HG03039 (cell line): ENCODE results near the gene EPAS1.

ENCODE experiments used
- ATAC-seq: cut with Tn5 transposase; IDR thresholded peaks from one replicate; pipeline ENCODE4 v1.9.1; 2021; ENCODE audit warnings: mild to moderate bottlenecking, moderate library complexity; ENCODE audit not compliant: unreplicated experiment

Gene EPAS1

DNA sequence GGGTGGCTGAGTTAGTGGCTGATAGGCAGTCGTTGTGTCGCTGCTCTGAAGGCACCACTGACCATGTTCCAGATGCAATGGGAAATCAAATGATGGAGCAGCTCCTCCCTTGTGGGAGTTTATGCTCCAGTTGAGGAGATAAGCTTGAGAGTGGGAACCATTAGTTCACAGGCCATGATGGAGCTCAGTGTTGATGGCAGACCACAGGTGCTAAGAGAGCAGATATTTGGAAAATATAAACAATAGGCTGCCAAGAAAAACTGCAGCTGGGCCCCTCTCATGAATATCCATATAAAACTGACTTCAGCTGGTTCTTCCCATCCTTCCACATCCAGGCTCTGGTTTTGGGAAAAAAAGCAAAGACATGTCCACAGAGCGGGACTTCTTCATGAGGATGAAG, 63.1 kb downstream of the EPAS1 start:
- ATAC-seq: no peak

DNA sequence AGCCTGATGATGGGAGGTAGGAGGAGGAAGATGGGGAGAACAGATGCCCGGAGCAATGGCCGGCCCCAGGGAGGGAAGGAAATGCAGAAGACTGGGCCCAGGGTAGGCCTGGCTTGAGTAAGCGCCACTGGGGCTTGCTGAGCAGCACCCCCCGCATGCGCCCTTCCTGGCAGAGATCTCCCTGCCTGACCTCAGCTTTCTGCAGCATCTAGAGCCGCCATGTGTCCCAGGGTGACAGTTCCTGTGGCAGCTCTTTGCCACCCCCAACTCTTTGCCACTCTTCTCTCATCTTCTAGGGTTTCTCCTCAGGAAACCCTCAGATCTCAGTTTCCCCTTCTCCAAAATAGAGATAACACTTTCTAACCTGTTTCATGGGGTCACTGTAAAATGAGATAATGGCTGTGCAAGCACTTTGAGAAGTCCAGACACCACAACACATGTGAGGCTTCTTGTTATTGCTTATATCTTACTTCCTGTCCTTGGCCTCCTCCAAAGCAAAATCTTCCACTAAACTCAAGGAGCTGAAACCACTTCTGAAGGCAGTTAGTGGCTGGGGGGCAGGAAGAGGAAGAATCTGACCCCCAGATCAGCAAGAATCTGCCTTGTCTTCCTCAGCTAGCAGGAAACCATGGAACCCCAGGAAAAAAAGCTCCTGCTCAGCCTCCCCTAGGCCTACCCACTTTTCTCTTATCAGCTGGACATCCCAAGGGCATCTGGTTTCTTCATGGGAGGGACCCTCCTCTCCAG, 64.9 kb downstream of the EPAS1 start:
- no peak for ATAC-seq

DNA sequence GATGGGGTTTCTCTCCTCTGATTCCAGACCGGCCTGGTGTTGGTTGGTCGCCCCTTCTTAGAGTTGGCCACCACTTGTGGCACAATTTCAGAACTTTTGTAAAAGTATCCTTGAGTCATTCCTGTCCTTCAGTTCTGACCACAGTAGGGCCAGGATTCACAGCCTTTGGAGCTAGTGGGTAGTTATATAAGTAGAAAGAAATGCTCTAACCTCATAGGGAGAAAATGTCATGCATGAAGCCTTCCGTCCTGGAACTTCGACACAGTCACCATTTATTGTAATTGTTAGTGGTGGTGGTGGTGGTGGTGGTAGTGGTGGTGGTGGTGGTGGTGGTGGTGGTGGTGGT, 65.4 kb downstream of the EPAS1 start:
- ATAC-seq: no peak

DNA sequence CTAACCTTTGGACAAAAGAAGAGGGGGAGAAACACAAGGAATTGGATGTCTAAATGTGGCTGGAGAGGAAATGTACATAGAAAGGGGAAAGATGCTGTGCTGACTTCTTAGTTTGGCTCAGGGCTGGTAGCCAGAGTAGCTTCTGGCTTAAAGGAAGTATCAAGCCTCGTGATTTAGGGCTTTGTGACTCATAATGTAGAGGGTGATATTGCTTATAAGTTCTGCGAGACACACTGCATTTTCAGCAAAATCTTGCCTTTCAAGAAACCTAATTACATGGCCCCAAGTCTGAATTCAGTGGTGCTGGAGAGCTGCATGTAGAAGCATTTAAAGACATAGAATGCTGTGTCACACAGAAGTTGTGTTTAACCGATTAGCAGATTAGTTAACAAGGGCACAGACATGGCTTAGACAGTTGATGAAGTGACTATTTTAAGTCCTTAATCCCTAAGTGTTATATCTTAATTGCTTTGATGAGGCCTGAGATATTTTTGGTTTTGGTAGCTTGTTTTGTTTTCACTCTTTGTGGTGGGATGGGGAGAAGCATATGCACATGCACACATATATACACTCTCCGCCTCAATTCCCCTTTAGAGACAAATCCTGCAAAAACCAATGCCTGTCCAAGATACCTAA, 66.4 kb downstream of the EPAS1 start:
- ATAC-seq: no peak

DNA sequence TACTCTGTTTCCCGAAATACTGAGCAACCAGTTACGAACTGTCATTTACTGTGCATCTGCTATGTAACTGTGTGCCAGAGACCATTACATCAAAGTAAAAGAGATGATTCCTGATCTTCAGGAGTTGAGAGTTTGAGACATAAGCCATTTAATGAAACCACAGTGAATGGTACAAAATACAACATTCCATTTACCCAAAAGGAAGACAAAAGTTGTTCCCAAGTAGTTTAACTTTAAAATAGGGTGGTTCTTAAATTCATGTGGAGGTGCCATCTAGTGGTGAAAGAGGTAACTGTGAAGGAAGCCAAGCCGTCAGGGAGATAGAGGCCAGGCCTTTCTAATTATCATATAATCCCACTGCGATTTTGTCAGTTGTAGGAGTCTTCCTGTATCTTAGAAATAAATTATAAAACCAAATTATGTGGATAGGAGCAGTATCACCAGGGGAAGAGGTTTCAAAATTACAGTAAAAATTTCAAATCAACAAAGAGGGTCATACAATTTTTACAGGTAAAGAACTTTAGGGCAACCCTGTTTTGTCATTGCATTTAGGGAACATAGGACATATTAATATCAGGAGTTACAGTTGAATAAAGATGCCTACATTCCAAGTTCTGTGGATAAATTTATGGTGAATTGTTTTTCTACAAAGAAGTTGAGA, 67.7 kb downstream of the EPAS1 start:
- ATAC-seq: no peak

DNA sequence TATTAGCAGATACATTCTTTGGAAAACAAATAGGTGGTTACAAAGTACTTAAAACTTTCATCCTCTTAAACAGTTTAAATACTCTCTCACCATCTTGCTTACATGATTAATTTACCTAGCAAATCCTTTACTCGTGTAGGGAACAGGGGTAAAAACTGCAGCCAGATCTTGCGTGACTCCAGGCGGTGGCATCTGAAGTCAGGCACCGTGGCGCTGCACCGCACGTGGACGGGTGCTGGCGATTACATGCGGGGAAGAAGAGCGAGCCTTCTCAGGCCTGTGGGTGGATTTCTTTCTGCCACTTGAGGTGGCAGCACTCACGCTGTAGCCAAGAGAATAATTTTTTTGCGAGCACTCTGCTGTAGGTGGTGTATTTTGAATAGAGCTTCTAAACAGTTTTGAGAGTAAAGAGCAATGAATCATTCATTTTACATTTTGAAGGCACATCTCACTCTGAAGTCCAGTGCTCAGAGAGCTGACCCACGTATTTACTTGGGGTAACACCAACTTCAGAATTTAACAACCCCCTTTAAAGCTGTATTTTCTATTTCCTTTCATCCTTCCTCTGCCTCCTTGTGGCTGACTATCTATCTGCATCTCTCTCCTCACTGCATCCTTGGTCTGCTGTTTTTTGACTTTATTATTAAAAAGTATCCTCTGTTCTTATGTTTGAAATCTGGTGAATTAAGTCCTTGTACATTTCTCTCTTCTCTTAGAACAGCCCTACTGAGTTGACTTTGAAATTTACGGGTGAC, 68.9 kb downstream of the EPAS1 start:
- no peak for ATAC-seq

DNA sequence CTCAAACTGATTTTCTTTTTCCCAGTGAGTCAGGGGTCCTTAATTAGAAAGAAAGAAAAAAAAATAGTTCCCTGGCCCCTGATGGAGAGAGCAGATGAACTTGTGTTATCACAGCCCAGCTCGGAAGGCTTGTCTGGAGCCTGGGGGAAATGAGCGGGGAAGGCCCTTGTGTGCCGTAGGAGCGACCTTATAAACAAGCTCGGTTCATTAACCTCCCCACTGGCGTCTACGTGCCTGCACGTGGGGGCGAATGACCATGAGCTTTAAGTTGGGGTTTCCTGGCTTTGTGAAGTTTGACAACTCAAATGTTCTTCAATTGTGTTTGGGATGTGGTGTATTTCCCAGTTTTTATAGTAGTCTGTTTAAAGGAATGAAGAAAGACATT, 69.5 kb downstream of the EPAS1 start:
- ATAC-seq: no peak

DNA sequence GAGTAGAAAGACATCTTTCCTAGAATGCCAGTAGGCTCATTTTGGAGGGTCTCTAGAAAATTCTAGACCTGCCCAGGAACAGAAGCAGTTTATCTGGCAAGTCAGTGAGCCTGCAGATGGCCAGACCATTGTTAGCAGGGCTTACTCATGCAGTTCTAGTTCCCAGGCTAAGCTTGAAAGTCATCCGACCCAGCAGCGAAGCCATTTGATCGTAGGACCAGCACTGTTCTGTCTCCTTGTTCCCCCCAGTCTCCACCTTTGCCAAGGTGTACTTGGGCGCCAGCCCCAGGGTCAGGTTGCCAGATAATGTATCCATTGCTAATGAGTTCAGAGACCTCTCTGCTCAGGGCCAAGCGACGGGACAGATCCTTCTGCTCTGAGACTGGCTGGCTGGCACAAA, 70.1 kb downstream of the EPAS1 start:
- ATAC-seq: no peak

DNA sequence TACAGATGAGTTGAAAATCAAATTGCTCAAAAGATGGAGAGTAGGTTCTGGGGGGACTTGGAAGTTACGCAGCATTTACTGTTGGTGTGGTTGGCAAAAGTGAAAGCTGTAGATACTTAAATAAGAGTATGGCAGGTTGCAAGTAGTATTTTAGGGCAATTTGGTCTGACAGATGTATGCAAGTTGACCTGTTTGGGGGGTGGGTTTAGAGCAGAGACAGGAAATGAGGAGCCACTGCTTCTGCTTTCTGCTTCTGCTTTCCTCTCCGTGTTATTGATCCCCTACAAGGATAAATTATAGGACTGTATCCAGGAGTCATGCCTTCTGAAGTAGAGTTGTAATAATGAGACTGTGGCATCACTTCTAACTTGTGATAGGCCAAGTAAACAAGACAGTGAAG, 71.2 kb downstream of the EPAS1 start:
- no peak for ATAC-seq

DNA sequence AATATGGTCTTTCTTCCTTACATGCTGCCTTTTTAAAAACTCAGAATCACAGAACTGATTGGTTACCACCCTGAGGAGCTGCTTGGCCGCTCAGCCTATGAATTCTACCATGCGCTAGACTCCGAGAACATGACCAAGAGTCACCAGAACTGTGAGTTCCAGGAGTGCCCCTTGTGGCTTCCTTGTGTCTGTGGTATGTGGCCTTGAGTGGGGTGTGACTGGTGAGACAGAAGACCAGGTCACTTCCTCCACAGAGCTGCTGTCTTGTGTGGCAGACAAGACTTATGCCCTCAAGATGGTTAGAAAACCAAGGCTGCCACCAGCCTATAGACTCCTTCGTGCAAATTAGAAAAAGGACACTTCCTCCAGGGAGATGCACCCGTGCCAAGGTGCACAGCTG, 72.6 kb downstream of the EPAS1 start:
- no peak for ATAC-seq

DNA sequence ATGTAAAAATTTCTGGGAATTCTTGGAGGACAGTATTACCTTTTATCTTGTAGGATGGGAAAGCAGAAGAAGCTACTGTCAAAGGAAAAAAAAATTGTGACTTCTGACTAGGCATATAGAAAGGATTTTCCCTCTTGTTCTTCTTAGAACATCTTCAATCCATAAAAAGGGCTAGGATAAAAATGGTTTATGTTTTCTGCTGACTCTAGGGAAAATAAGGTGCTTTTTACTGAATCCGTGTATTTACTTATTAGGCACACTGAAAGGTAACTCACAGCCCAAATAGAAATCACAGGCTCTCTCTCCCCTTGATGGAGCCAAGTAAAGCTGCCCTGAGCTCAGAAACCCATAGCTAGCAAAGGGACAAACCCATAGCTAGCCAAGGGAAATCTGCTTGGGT, 74.6 kb downstream of the EPAS1 start:
- ATAC-seq: no peak

DNA sequence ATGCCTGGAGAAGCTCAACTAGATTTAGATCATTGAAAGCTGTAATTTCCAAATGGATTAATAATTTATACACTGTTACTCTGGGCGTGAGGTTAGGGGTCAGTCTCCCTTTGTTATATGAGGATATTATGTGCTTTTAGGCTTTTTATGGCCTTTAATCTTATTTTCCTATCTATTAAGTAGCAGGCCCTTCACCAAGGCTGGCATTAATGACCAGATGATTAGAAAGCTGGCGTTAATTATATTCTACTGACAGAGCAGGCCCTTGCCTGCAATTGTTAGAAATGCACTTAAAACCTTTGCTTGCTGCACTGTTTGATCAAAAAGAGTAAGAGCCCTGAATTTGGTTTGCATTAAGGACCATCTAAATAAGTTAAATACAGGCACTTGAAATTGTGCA, 75.3 kb downstream of the EPAS1 start:
- no peak for ATAC-seq

DNA sequence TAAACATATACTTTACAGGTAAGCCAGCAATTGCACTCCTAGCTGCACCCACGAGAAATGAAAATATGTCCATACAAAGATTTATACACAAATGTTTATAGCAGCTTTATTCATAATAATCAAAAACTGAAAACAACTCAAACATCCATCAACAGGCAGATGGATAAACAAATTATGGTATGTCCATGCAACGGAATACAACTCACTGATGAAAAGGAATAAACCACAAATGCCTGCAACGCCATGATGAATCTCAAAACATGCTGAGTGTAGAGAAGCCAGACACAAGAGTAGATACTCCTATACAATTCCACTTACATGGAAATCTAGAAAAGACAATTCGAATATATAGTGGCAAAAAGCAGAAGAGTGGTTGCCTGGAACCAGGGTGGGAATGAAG, 76.0 kb downstream of the EPAS1 start:
- no peak for ATAC-seq

DNA sequence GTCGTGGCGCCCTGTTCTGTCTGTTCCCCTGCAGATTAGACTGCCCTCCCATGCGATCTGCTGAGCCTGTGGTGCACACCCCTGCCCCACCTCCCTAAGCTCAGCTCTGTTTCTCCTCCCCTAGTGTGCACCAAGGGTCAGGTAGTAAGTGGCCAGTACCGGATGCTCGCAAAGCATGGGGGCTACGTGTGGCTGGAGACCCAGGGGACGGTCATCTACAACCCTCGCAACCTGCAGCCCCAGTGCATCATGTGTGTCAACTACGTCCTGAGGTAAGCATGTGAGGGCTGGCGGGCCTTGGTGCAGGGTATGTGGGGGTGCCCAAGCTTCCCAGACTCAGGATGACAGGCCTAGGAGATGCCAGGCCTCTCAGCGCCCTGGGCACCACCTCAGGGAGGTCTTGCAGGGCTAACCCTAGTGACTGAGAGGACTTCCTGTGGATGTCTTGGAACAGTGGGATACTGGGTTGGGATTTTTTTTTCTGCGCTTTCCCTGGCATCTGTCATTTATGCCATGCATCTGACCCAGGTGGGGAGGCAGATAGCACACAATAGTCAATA, 78.4 kb downstream of the EPAS1 start:
- ATAC-seq: no peak

DNA sequence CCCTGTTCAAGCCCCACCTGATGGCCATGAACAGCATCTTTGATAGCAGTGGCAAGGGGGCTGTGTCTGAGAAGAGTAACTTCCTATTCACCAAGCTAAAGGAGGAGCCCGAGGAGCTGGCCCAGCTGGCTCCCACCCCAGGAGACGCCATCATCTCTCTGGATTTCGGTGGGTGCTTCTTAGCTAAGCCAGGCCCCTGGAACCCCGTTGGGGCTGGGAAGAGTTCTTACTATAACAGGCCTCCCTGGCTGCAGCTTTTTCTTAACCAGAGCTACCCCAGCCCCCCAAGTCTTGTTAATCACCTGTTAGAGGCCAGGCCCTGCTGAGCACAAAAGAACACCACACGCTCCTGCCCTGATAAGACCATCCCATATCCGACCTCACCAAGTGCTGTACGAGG, 79.4 kb downstream of the EPAS1 start:
- no peak for ATAC-seq

DNA sequence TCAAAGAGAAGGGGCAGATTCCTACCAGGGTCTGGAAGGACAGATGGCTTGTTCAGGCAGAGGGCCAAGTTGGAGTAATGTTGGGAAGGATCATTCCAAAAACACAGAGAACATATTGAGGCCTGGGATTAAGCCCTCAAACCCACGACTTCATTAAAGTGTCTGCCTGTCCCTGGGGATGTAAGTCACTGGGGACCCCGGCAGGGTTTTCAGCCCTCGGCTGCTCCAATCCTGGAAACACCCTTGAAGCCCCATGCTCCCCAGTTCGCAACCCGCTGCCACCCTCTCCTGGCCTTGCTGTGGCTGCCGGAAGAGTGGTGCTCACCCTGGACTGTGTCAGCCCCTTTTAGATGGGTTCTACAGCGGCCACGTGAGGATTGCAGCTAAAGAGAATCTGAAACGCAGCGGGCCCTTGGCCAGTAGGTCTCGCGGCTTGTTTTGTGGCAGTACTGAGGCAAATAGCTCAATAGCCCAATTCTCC, 79.9 kb downstream of the EPAS1 start:
- no peak for ATAC-seq

DNA sequence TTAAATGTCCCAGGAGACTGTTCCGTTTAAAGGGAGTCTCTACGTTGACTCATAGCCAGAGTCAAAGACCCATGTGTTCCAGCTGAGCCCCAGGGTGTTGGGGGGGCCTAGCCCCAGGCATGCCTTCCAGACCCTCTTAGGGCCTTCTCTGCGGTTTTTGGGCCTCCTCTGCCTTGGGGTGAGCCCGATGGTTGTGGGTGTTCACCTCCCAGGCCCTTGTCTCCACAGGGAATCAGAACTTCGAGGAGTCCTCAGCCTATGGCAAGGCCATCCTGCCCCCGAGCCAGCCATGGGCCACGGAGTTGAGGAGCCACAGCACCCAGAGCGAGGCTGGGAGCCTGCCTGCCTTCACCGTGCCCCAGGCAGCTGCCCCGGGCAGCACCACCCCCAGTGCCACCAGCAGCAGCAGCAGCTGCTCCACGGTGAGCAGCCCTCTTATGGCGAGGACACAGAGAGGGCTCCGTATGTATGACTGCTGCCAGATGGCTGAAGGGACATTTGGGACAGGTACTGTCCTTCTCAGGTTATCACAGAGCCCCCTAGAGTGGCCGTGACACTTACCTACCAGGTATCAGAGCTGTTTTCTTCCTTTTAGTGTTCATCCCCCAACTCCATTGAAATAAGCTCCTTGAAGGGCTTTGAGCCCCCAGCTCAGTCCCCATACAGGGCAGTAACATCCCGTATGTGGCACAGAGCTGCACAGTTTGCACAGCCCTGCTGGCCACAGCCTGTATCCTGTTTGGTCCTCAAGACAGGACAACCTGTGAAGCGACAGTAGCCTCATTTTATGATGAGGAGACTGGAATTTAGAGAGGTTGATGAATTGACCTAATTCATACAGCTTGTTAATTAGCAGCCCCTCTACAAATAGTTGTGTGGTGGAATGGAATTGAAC, 80.7 kb downstream of the EPAS1 start:
- ATAC-seq: no peak

DNA sequence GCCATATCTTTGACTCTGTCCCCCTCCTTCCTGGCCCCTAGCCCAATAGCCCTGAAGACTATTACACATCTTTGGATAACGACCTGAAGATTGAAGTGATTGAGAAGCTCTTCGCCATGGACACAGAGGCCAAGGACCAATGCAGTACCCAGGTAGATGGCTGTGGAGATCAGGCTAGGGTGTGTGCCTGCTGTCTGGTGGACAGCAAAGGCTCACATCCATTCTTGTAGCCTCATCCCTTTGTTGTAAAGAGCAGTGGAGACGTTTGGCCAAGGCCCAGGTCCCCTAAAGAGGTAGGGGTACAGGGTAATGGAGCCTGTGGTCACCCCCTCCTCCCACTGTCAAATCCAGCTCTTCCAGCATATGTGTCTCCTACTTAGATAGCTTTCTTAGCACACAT, 81.4 kb downstream of the EPAS1 start:
- ATAC-seq: no peak

DNA sequence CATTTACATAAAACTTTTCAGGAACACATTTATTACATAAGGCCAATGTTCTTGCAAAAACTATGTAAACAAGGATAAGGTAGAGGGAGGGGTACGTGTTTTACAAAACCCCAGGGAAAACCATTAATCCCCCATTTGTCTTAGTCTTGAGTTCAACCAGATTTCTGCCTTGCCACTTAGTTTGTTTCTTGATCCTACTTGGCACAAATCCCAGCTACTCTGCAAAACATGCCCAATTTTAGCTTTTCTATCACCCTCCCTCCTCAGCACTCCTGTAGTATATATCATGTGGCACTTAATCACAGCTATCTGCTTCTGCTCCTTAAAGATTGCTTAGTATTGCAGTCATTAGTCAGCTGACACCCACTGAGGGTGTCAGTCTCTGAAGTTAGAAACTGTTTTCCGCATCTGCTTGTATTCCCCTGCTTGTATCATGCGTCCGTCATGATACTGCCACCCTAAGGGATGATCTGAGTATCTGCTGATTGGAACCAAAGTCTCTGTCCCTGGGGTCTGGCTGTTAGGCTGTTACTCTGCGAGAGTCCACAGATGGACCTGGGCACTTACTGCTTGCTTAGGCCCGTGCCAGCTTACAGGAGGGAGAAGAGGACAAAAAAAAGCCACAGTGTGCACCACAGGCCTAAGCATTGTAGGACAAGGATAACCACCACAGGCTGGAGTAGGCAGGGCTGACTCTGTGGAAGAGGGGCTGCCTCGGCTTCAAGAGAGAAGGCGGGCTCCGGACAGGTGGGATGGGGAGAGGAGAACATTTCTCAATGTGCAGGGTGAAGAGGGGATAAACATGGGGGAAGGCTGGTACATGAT, 82.2 kb downstream of the EPAS1 start:
- no peak for ATAC-seq
